Mesenchymal stem cell (in vitro differentiated cells and primary cell): ENCODE measurements around the gene SYNE2.

Experiments
- DNase-seq: peaks from one replicate; pipeline ENCODE4 v3.0.0-alpha.2; 2013
- H2AFZ ChIP-seq: one replicate; pipeline ENCODE4 v1.6.1; 2013; ENCODE audit warnings: low read depth, mild to moderate bottlenecking, control low read depth, inconsistent platforms, low read length, moderate library complexity
- H2AK5ac ChIP-seq: 2 replicates; pipeline ENCODE4 v1.6.1; 2013; ENCODE audit warnings: low read length, moderate library complexity, mild to moderate bottlenecking, inconsistent platforms; ENCODE audit not compliant: severe bottlenecking
- H2BK120ac ChIP-seq: one replicate; pipeline ENCODE4 v1.6.1; 2013; ENCODE audit warnings: low read depth, mild to moderate bottlenecking, inconsistent platforms, low read length, moderate library complexity
- H2BK12ac ChIP-seq, 2 experiments: one replicate each; pipeline ENCODE4 v1.6.1; 2013; ENCODE audit warnings: inconsistent platforms in 2 of 2, low read length in 2 of 2, mild to moderate bottlenecking in 2 of 2, moderate library complexity in 2 of 2, control low read depth in 1 of 2
- H2BK15ac ChIP-seq: one replicate; pipeline ENCODE4 v1.6.1; 2013; ENCODE audit warnings: mild to moderate bottlenecking, low read depth, inconsistent platforms; ENCODE audit not compliant: poor library complexity, severe bottlenecking
- H2BK5ac ChIP-seq: 2 replicates; pipeline ENCODE4 v1.6.1; 2013; ENCODE audit warnings: low read depth, mild to moderate bottlenecking, low read length, control low read depth, inconsistent platforms; ENCODE audit not compliant: poor library complexity, severe bottlenecking
- H3K14ac ChIP-seq, 2 experiments: one replicate each; pipeline ENCODE4 v1.6.1; 2013; ENCODE audit warnings: inconsistent platforms in 2 of 2, low read length in 2 of 2, control low read depth in 1 of 2, mild to moderate bottlenecking in 1 of 2, moderate library complexity in 1 of 2
- H3K18ac ChIP-seq, 2 experiments: one replicate each; pipeline ENCODE4 v1.6.1; 2013; ENCODE audit warnings: inconsistent platforms in 2 of 2, low read length in 2 of 2, control low read depth in 1 of 2, low read depth in 1 of 2, mild to moderate bottlenecking in 1 of 2
- H3K23ac ChIP-seq, 2 experiments: one replicate each; pipeline ENCODE4 v1.6.1; 2013; ENCODE audit warnings: inconsistent platforms in 2 of 2, low read length in 2 of 2, mild to moderate bottlenecking in 2 of 2, moderate library complexity in 2 of 2, control low read depth in 1 of 2
- H3K27ac ChIP-seq: 2 replicates; pipeline ENCODE4 v1.5.1; 2013; ENCODE audit warnings: mild to moderate bottlenecking, moderate library complexity, low read length, control low read depth, inconsistent platforms; ENCODE audit not compliant: poor library complexity, severe bottlenecking
- H3K27me3 ChIP-seq, 2 experiments: 2 replicates each; pipeline versions ENCODE4 v1.6.1 to v1.7.0; 2013; ENCODE audit warnings: low read length in 2 of 2, mild to moderate bottlenecking in 2 of 2, moderate library complexity in 2 of 2, control low read depth in 1 of 2, inconsistent platforms in 1 of 2; ENCODE audit not compliant: control insufficient read depth in 1 of 2, insufficient read depth in 1 of 2
- H3K36me3 ChIP-seq, 2 experiments: 2 replicates each; pipeline versions ENCODE4 v1.6.1 to v1.7.0; 2013; ENCODE audit warnings: low read length in 2 of 2, control low read depth in 1 of 2, inconsistent platforms in 1 of 2, low read depth in 1 of 2, mild to moderate bottlenecking in 1 of 2; ENCODE audit not compliant: insufficient read depth in 2 of 2, control insufficient read depth in 1 of 2
- H3K4ac ChIP-seq, 2 experiments: one replicate each; pipeline ENCODE4 v1.6.1; 2013; ENCODE audit warnings: inconsistent platforms in 2 of 2, low read length in 2 of 2, mild to moderate bottlenecking in 2 of 2, moderate library complexity in 2 of 2, control low read depth in 1 of 2, low read depth in 1 of 2
- H3K4me1 ChIP-seq: 2 replicates; pipeline ENCODE4 v1.6.1; 2013; ENCODE audit warnings: low read depth, low read length, control low read depth; ENCODE audit not compliant: control insufficient read depth, insufficient read depth
- H3K4me2 ChIP-seq: 2 replicates; pipeline ENCODE4 v1.6.1; 2013; ENCODE audit warnings: low read length, mild to moderate bottlenecking, inconsistent platforms; ENCODE audit not compliant: poor library complexity, severe bottlenecking
- H3K4me3 ChIP-seq, 2 experiments: 2 replicates each; pipeline versions ENCODE4 v1.5.1 to v1.7.0; 2013; ENCODE audit warnings: low read length in 2 of 2, mild to moderate bottlenecking in 2 of 2, control low read depth in 1 of 2, low read depth in 1 of 2; ENCODE audit not compliant: insufficient read depth in 1 of 2
- H3K79me1 ChIP-seq: replicated peaks from 2 replicates; pipeline ENCODE4 v1.6.1; 2013; ENCODE audit warnings: mild to moderate bottlenecking, control low read depth, low read length, inconsistent platforms; ENCODE audit not compliant: poor library complexity, severe bottlenecking
- H3K9ac ChIP-seq: 2 replicates; pipeline ENCODE4 v1.7.0; 2013; ENCODE audit warnings: mild to moderate bottlenecking, low read length, moderate library complexity
- H3K9me3 ChIP-seq: 2 replicates; pipeline ENCODE4 v1.7.0; 2013; ENCODE audit warnings: mild to moderate bottlenecking, low read length; ENCODE audit not compliant: control insufficient read depth
- H4K8ac ChIP-seq: one replicate; pipeline ENCODE4 v1.6.1; 2013; ENCODE audit warnings: inconsistent platforms, mild to moderate bottlenecking, low read length, moderate library complexity
- H4K91ac ChIP-seq: one replicate; pipeline ENCODE4 v1.6.1; 2013; ENCODE audit warnings: mild to moderate bottlenecking, low read length, inconsistent platforms
- WGBS: methylation state at CpG from one replicate; pipeline ENCODE4 v1.1.7; 2013; ENCODE audit warnings: mixed read lengths; 5-methylcytosine and 5-hydroxymethylcytosine counted together

The SYNE2 gene

DNA sequence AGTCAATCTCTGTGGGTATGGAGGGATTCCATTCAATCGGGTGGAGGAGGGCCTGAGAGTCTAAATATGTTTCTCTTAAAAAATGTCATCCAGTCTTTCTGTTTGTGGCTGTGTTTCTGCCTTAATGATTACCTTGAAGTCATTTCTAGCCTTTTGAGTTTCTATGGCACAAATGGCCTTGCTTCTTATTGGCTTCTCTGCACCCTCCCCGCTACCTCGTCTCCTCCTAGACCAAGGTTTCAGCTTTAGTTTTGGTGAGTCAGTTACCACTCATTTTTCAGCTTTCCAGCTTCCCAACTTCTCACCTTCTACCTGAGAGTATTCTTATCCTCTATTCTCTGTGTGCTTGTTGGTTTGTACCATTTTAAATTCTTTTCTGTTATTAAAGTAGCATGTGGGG, 159.2 kb downstream of the SYNE2 start:
- Histone ChIP-seq H3K9me3 (peaks cover 6% of the 10 kb centered on the region), H3K23ac (no peak overlapping the region), H2BK120ac (no peak overlapping the region), H2AFZ (no peak overlapping the region), H3K9ac (no peak overlapping the region), H3K4me3 (no peak overlapping the region), H2AK5ac (no peak overlapping the region), H3K27me3 (no peaks in the 10 kb centered on the region), H2BK15ac (no peak overlapping the region), H3K18ac (no peak overlapping the region), H3K4ac (no peak overlapping the region), H3K27ac (no peak overlapping the region), H3K4me1 (no peaks in the 10 kb centered on the region), H4K8ac (no peak overlapping the region), H3K36me3 (peaks cover 0 to 4% of the 10 kb centered on the region in 2 experiments), H2BK5ac (no peak overlapping the region), H3K14ac (no peak overlapping the region), H2BK12ac (no peak overlapping the region), H3K4me2 (no peak overlapping the region), H3K79me1 (no peaks in the 10 kb centered on the region), H4K91ac (no peak overlapping the region)
- 83% methylated on average over 3 of the region's 3 CpGs for WGBS
- no peak for DNase-seq

DNA sequence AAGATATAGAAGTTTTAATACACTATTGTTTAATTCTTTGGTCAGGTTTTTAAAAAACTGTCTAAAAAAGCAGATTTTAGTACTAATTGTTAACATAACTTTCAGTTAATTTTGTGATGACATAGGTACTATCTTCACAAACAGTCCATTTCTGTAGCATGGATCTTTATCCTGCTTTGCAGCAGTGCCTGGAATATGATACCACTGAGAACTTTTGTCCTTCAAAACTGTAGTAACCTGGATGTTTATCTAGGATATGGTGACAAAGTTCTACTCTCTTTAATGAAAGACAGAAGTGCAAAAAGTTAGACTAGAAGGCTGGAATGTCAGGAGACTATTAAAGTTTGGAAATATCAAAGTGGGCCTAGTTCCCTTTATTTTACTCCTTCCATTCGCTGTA, 159.9 kb downstream of the SYNE2 start:
- no peak for DNase-seq
- Histone ChIP-seq H2BK5ac (no peak overlapping the region), H3K14ac (no peak overlapping the region), H4K91ac (no peak overlapping the region), H3K23ac (no peak overlapping the region), H3K9me3 (peaks cover 6% of the 10 kb centered on the region), H3K27ac (no peak overlapping the region), H2BK120ac (no peak overlapping the region), H3K4me1 (no peaks in the 10 kb centered on the region), H3K4me3 (no peak overlapping the region), H3K27me3 (no peaks in the 10 kb centered on the region), H3K79me1 (no peaks in the 10 kb centered on the region), H3K4ac (no peak overlapping the region), H3K18ac (no peak overlapping the region), H3K4me2 (no peak overlapping the region), H3K9ac (no peak overlapping the region), H3K36me3 (peaks cover 0 to 4% of the 10 kb centered on the region in 2 experiments), H2BK15ac (no peak overlapping the region), H2AFZ (no peak overlapping the region), H2BK12ac (no peak overlapping the region), H2AK5ac (no peak overlapping the region), H4K8ac (no peak overlapping the region)
- WGBS: no CpG with 5 or more reads among the region's 1 CpG

GRCh38 chr14:64025479-64025878, 172.7 kb downstream of the SYNE2 start:
- no peak overlapping the region for H2BK15ac ChIP-seq
- H2BK120ac ChIP-seq: no peak overlapping the region
- no peaks in the 10 kb centered on the region for H3K79me1 ChIP-seq
- no peak overlapping the region for H3K27ac ChIP-seq
- H2BK12ac ChIP-seq: no peak overlapping the region
- no peak overlapping the region for H3K4ac ChIP-seq
- no peak overlapping the region for H3K18ac ChIP-seq
- peaks cover 3 to 4% of the 10 kb centered on the region in 2 experiments for H3K36me3 ChIP-seq
- H3K14ac ChIP-seq: no peak overlapping the region
- no peak overlapping the region for H4K91ac ChIP-seq
- no peak overlapping the region for H3K4me2 ChIP-seq
- H2BK5ac ChIP-seq: no peak overlapping the region
- no peak for DNase-seq
- no peaks in the 10 kb centered on the region for H3K9me3 ChIP-seq
- no peak overlapping the region for H4K8ac ChIP-seq
- no peak overlapping the region for H2AK5ac ChIP-seq
- no peaks in the 10 kb centered on the region for H3K27me3 ChIP-seq
- H2AFZ ChIP-seq: no peak overlapping the region
- H3K23ac ChIP-seq: no peak overlapping the region
- no peak overlapping the region for H3K4me3 ChIP-seq
- 84% methylated on average over 3 of the region's 3 CpGs for WGBS
- no peak overlapping the region for H3K9ac ChIP-seq
- H3K4me1 ChIP-seq: peaks cover 2% of the 10 kb centered on the region

DNA sequence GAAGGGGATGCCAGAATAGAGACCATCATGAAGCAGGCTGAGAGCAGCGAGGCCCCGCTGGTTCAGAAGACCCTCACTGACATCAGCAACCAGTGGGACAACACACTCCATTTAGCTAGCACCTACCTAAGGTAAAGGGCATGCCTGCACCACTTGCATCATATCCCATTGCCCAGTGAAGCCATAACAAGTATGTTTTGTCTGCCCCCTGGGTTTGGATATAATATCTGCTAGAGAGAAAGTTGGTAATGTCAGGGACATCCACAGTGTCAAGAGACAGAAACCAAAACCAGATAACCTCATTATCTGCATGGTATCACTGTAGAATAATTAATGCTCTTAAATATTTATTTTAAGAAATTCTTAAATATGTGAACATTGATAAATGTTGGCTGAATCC, 173.8 kb downstream of the SYNE2 start:
- Histone ChIP-seq H3K18ac (no peak overlapping the region), H3K79me1 (no peaks in the 10 kb centered on the region), H2BK5ac (no peak overlapping the region), H3K4me2 (no peak overlapping the region), H3K4me1 (peaks cover 2% of the 10 kb centered on the region), H3K23ac (no peak overlapping the region), H2AK5ac (no peak overlapping the region), H3K27me3 (no peaks in the 10 kb centered on the region), H3K36me3 (peaks cover 3 to 4% of the 10 kb centered on the region in 2 experiments), H2BK120ac (no peak overlapping the region), H2BK15ac (no peak overlapping the region), H2AFZ (no peak overlapping the region), H4K8ac (no peak overlapping the region), H3K4ac (no peak overlapping the region), H2BK12ac (no peak overlapping the region), H4K91ac (no peak overlapping the region), H3K27ac (no peak overlapping the region), H3K9me3 (no peaks in the 10 kb centered on the region), H3K4me3 (no peak overlapping the region), H3K9ac (no peak overlapping the region), H3K14ac (no peak overlapping the region)
- no peak for DNase-seq
- WGBS: 98% methylated on average over 2 of the region's 2 CpGs
